IMR-90 (cell line): ENCODE measurements around the gene RPS3A. TPM values are rescaled to one million over a fixed set of nuclear protein-coding genes. Genes with fewer than 3 reads are reported as not detected.

Experiments
- ATAC-seq: fragments of 200-7000 bp; cut with Tn5 transposase; 2 replicates; pipeline ENCODE4 v1.9.1; 2020; ENCODE audit warnings: low read depth, mild to moderate bottlenecking, moderate library complexity
- BruUV-seq: library from RNA; stranded (reverse); fragments of 400-500 nt; replicated peaks from 2 replicates; lab custom pipeline; 2021; lab: Mats Ljungman, UMichigan
- CTCF ChIA-PET: fragments of 300-600 bp; formaldehyde crosslinking; extraction: SDS; loops from one replicate; lab custom pipeline; 2021; ENCODE audit warnings: antibody characterized with exemption; lab: Yijun Ruan, JAX
- POLR2A ChIA-PET: fragments of 300-600 bp; sonication (Branson Sonifier 250); formaldehyde crosslinking; loops from one replicate; lab custom pipeline; 2022; ENCODE audit warnings: antibody characterized with exemption; ENCODE audit not compliant: unreplicated experiment; lab: Charles Lee
- DNase-seq: peaks from one replicate; pipeline ENCODE4 v3.0.0; 2013
- H2AFZ ChIP-seq: replicated peaks from 2 replicates; pipeline ENCODE3; 2013; ENCODE audit warnings: low read length, mild to moderate bottlenecking; ENCODE audit not compliant: poor library complexity
- H2AK5ac ChIP-seq: 2 replicates; pipeline ENCODE4 v1.6.1; 2013; ENCODE audit warnings: low read depth, low read length, inconsistent platforms
- H2AK9ac ChIP-seq: replicated peaks from 2 replicates; pipeline ENCODE3; 2013; ENCODE audit warnings: mild to moderate bottlenecking, low read depth, low read length, moderate library complexity; ENCODE audit not compliant: poor library complexity
- H2BK120ac ChIP-seq: 2 replicates; pipeline ENCODE4 v1.6.1; 2013; ENCODE audit warnings: low read depth, low read length, inconsistent platforms
- H2BK15ac ChIP-seq: 3 replicates; pipeline ENCODE4 v1.6.1; 2013; ENCODE audit warnings: low read depth, low read length, inconsistent platforms
- H2BK20ac ChIP-seq: 2 replicates; pipeline ENCODE4 v1.6.1; 2013; ENCODE audit warnings: low read depth, mild to moderate bottlenecking, inconsistent platforms, low read length, moderate library complexity
- H2BK5ac ChIP-seq: 2 replicates; pipeline ENCODE4 v1.6.1; 2013; ENCODE audit warnings: mild to moderate bottlenecking, low read depth, low read length, inconsistent platforms; ENCODE audit not compliant: poor library complexity, severe bottlenecking
- H3K14ac ChIP-seq: replicated peaks from 2 replicates; pipeline ENCODE4 v1.6.1; 2013; ENCODE audit warnings: low read depth, low read length, inconsistent platforms
- H3K18ac ChIP-seq: 2 replicates; pipeline ENCODE4 v1.6.1; 2013; ENCODE audit warnings: low read depth, low read length, control low read depth
- H3K23ac ChIP-seq: 2 replicates; pipeline ENCODE4 v1.6.1; 2013; ENCODE audit warnings: low read depth, low read length, inconsistent platforms
- H3K27ac ChIP-seq: 2 replicates; pipeline ENCODE4 v1.5.1; 2013; ENCODE audit warnings: mild to moderate bottlenecking, control low read depth, low read length; ENCODE audit not compliant: insufficient read depth
- H3K27me3 ChIP-seq: 2 replicates; pipeline ENCODE4 v1.6.1; 2013; ENCODE audit warnings: low read length; ENCODE audit not compliant: control insufficient read depth, insufficient read depth
- H3K36me3 ChIP-seq: 2 replicates; pipeline ENCODE4 v1.6.1; 2013; ENCODE audit warnings: low read length, mixed read lengths; ENCODE audit not compliant: control insufficient read depth, insufficient read depth
- H3K4ac ChIP-seq: 2 replicates; pipeline ENCODE4 v1.6.1; 2013; ENCODE audit warnings: low read depth, low read length, inconsistent platforms
- H3K4me1 ChIP-seq: 2 replicates; pipeline ENCODE4 v1.6.1; 2013; ENCODE audit warnings: low read length, mixed read lengths; ENCODE audit not compliant: control insufficient read depth, insufficient read depth
- H3K4me2 ChIP-seq: 2 replicates; pipeline ENCODE4 v1.6.1; 2013; ENCODE audit warnings: low read depth, mild to moderate bottlenecking, control low read depth, low read length, moderate library complexity
- H3K4me3 ChIP-seq: 2 replicates; pipeline ENCODE4 v1.5.1; 2013; ENCODE audit warnings: low read depth, mild to moderate bottlenecking, control low read depth, low read length, moderate library complexity; ENCODE audit not compliant: insufficient read depth
- H3K56ac ChIP-seq: 2 replicates; pipeline ENCODE4 v1.6.1; 2013; ENCODE audit warnings: low read length, inconsistent platforms; ENCODE audit not compliant: insufficient read depth; ENCODE audit errors: extremely low read depth
- H3K79me1 ChIP-seq, 2 experiments: 2 replicates each; pipeline ENCODE4 v1.6.1; 2013; ENCODE audit warnings: low read length in 2 of 2, inconsistent platforms in 1 of 2, low read depth in 1 of 2
- H3K9ac ChIP-seq: 2 replicates; pipeline ENCODE4 v1.6.1; 2013; ENCODE audit warnings: low read depth, low read length, control low read depth
- H3K9me1 ChIP-seq: 2 replicates; pipeline ENCODE4 v1.6.1; 2013; ENCODE audit warnings: low read length, inconsistent platforms; ENCODE audit not compliant: insufficient read depth
- H3K9me3 ChIP-seq: 2 replicates; pipeline ENCODE4 v1.6.1; 2013; ENCODE audit warnings: low read length; ENCODE audit not compliant: control insufficient read depth, insufficient read depth
- H4K20me1 ChIP-seq: 2 replicates; pipeline ENCODE4 v1.6.1; 2013; ENCODE audit warnings: low read length, inconsistent platforms; ENCODE audit not compliant: insufficient read depth
- H4K5ac ChIP-seq: 2 replicates; pipeline ENCODE4 v1.6.1; 2013; ENCODE audit warnings: mild to moderate bottlenecking, low read depth, low read length, control low read depth
- H4K8ac ChIP-seq, 2 experiments: 2 replicates each; pipeline ENCODE4 v1.6.1; 2013; ENCODE audit warnings: low read depth in 2 of 2, low read length in 2 of 2, control low read depth in 1 of 2, inconsistent platforms in 1 of 2
- H4K91ac ChIP-seq: 2 replicates; pipeline ENCODE4 v1.6.1; 2013; ENCODE audit warnings: low read depth, low read length, inconsistent platforms; ENCODE audit not compliant: insufficient read depth
- BHLHE40 ChIP-seq: fragments of 150-350 bp; IDR thresholded peaks from 2 replicates; pipeline ENCODE4 v1.6.1; 2016; ENCODE audit warnings: mild to moderate bottlenecking, low read depth, low read length
- CEBPB ChIP-seq: IDR thresholded peaks from 2 replicates; pipeline ENCODE4 v1.6.1; 2012; ENCODE audit warnings: low read depth, low read length, improper control_type of control experiment
- CHD1 ChIP-seq: IDR thresholded peaks from 2 replicates; pipeline ENCODE4 v1.6.1; 2012; ENCODE audit warnings: low read depth, low read length, improper control_type of control experiment
- CTCF ChIP-seq: conservative IDR thresholded peaks from 2 replicates; pipeline ENCODE4 v1.5.1; 2012; ENCODE audit warnings: mild to moderate bottlenecking, low read depth, low read length, improper control_type of control experiment
- FOS ChIP-seq: fragments of 150-350 bp; IDR thresholded peaks from 2 replicates; pipeline ENCODE4 v1.6.1; 2016; ENCODE audit warnings: low read depth, low read length
- MAZ ChIP-seq: IDR thresholded peaks from 2 replicates; pipeline ENCODE4 v1.6.1; 2012; ENCODE audit warnings: low read depth, mild to moderate bottlenecking, low read length, improper control_type of control experiment, moderate library complexity, borderline replicate concordance
- NFE2L2 ChIP-seq: fragments of 150-350 bp; IDR thresholded peaks from 2 replicates; pipeline ENCODE4 v1.6.1; 2016; ENCODE audit warnings: low read depth, mild to moderate bottlenecking, low read length
- POLR2A ChIP-seq: IDR thresholded peaks from 2 replicates; pipeline ENCODE4 v1.6.1; 2012; ENCODE audit warnings: mild to moderate bottlenecking, low read depth, low read length
- RAD21 ChIP-seq: IDR thresholded peaks from 2 replicates; pipeline ENCODE4 v1.6.1; 2012; ENCODE audit warnings: low read length, improper control_type of control experiment
- RCOR1 ChIP-seq: IDR thresholded peaks from 2 replicates; pipeline ENCODE4 v1.6.1; 2012; ENCODE audit warnings: mild to moderate bottlenecking, low read length, improper control_type of control experiment; ENCODE audit not compliant: insufficient replicate concordance
- RFX5 ChIP-seq: IDR thresholded peaks from 2 replicates; pipeline ENCODE4 v1.8.0; 2012; ENCODE audit warnings: low read depth, mild to moderate bottlenecking, low read length, moderate library complexity
- SMC3 ChIP-seq: fragments of 150-350 bp; IDR thresholded peaks from 2 replicates; pipeline ENCODE4 v1.6.1; 2016; ENCODE audit warnings: low read depth, mild to moderate bottlenecking, antibody characterized with exemption, low read length, moderate library complexity
- USF2 ChIP-seq: fragments of 150-350 bp; IDR thresholded peaks from 2 replicates; pipeline ENCODE4 v1.6.1; 2017; ENCODE audit warnings: mild to moderate bottlenecking, antibody characterized with exemption, low read length, low read depth
- WGBS, 2 experiments: methylation state at CpG; one replicate each; pipeline versions ENCODE4 v1.1.5 to v1.1.7; 2013; ENCODE audit warnings: missing lambda C conversion rate in 2 of 2; ENCODE audit not compliant: insufficient read length in 1 of 2; ENCODE audit errors: extremely low coverage in 2 of 2; 5-methylcytosine and 5-hydroxymethylcytosine counted together
- dilution Hi-C: fragments of 300-500 bp; cut with HindIII; formaldehyde crosslinking; loops from one replicate; pipeline ENCODE4 v1.14.3; 2018; ENCODE audit warnings: low sequenced_read_pairs; ENCODE audit not compliant: unreplicated experiment
- in situ Hi-C: fragments of 300-500 bp; cut with MboI; formaldehyde crosslinking; loops from 3 replicates; pipeline ENCODE4 v1.14.3; 2019; ENCODE audit warnings: low sequenced_read_pairs, inconsistent platforms, mixed read lengths
- intact Hi-C: fragments of 100-400 bp; cut with micrococcal nuclease; formaldehyde crosslinking; loops from 2 replicates; pipeline ENCODE4 v1.10.0; 2022
- polyA plus RNA-seq, 3 experiments: library from polyadenylated mRNA; depleted of rRNA; stranded (reverse); fragments of >200 nt; gene quantifications; 2 replicates each; pipeline ENCODE4 v1.2.3, GENCODE V29; 2012; ENCODE audit warnings: low replicate concordance in 1 of 3
- total RNA-seq: library from RNA; depleted of rRNA; stranded (reverse); fragments of >200 nt; gene quantifications from 2 replicates; pipeline ENCODE4 v1.2.3, GENCODE V29; 2012

The RPS3A gene
- total and polyA plus RNA-seq, 2 of the 4 experiments (the other 2 are of a cell fraction): 1,618 to 1,729 TPM

GRCh38 chr4:151142758-151143157 lies 43.3 kb downstream of the RPS3A start:
- H3K4me2 ChIP-seq: no peak overlapping the region
- no peak overlapping the region for H3K27ac ChIP-seq
- H3K27me3 ChIP-seq: no peaks in the 10 kb centered on the region
- no peak overlapping the region for H3K4ac ChIP-seq
- H3K9me1 ChIP-seq: peaks cover 2% of the 10 kb centered on the region; the same call in 1 of the 2 replicates
- no peaks in the 10 kb centered on the region for H3K79me1 ChIP-seq
- H3K9ac ChIP-seq: no peak overlapping the region
- H2BK5ac ChIP-seq: no peak overlapping the region
- no peak overlapping the region for H2AK9ac ChIP-seq
- H2BK15ac ChIP-seq: no peak overlapping the region
- ATAC-seq (no peak), DNase-seq (no peak)
- H4K8ac ChIP-seq: no peak overlapping the region
- POLR2A ChIA-PET: no interaction called here
- H2BK20ac ChIP-seq: no peak overlapping the region
- no peak overlapping the region for H4K5ac ChIP-seq
- no peak overlapping the region for H3K14ac ChIP-seq
- H2BK120ac ChIP-seq: no peak overlapping the region
- H4K91ac ChIP-seq: no peak overlapping the region
- no peak for TF ChIP-seq NFE2L2
- TF ChIP-seq BHLHE40: no peak
- TF ChIP-seq FOS: no peak
- no peak for TF ChIP-seq SMC3
- TF ChIP-seq RCOR1: no peak
- TF ChIP-seq CEBPB: no peak
- no peak for TF ChIP-seq MAZ
- no peak for TF ChIP-seq RAD21
- no peak for TF ChIP-seq RFX5
- no peak for TF ChIP-seq CTCF
- TF ChIP-seq CHD1: no peak
- TF ChIP-seq POLR2A: no peak
- TF ChIP-seq USF2: no peak
- no CpG with 5 or more reads among the region's 1 CpG for WGBS, 2 experiments
- H3K56ac ChIP-seq: no peak overlapping the region
- intact Hi-C loops: no loop called here
- in situ Hi-C loops: no loop called here
- H3K4me3 ChIP-seq: no peak overlapping the region
- CTCF ChIA-PET: no interaction called here
- H4K20me1 ChIP-seq: no peaks in the 10 kb centered on the region; the same call in 1 of the 2 replicates
- H3K4me1 ChIP-seq: peaks cover 3% of the 10 kb centered on the region; the same call in 1 of the 2 replicates
- dilution Hi-C loops: no loop called here
- H2AFZ ChIP-seq: no peak overlapping the region
- BruUV-seq: no TSS peak
- H2AK5ac ChIP-seq: no peak overlapping the region
- H3K36me3 ChIP-seq: peaks cover 11% of the 10 kb centered on the region; the same call in 1 of the 2 replicates
- H3K18ac ChIP-seq: no peak overlapping the region
- no peaks in the 10 kb centered on the region for H3K9me3 ChIP-seq
- H3K23ac ChIP-seq: no peak overlapping the region
